Right atrium auricular region (tissue), 2 donors: ENCODE data around the gene GFOD1. TPM values are rescaled to one million over a fixed set of nuclear protein-coding genes. Genes with fewer than 3 reads are reported as not detected.

Experiments
- DNase-seq: peaks from one replicate; pipeline ENCODE4 v3.0.0-alpha.2; 2019; ENCODE audit warnings: low spot score
- H3K27ac ChIP-seq, 2 donors: fragments of 200-600 bp; sonication (generic); 1 replicate in 1 of 2; 2 replicates in 1 of 2; pipeline ENCODE4 v1.5.1; 2016 to 2019
- H3K27me3 ChIP-seq, 2 donors: fragments of 200-600 bp; sonication (generic); one replicate each; pipeline versions ENCODE4 v1.5.1 to v1.6.0; 2017 to 2019
- H3K36me3 ChIP-seq: fragments of 200-600 bp; sonication (generic); one replicate; pipeline ENCODE4 v1.5.1; 2016
- H3K4me1 ChIP-seq, 2 donors: fragments of 200-600 bp; sonication (generic); one replicate each; pipeline versions ENCODE4 v1.5.1 to v1.6.0; 2017 to 2019
- H3K4me3 ChIP-seq, 2 donors: fragments of 200-600 bp; sonication (generic); 1 replicate in 1 of 2; 2 replicates in 1 of 2; pipeline ENCODE4 v1.5.1; 2017 to 2019; ENCODE audit warnings: mild to moderate bottlenecking in 1 of 2, moderate library complexity in 1 of 2
- H3K9me3 ChIP-seq, 2 donors: fragments of 200-600 bp; sonication (generic); one replicate each; pipeline ENCODE4 v1.5.1; 2019
- CTCF ChIP-seq, 2 donors: fragments of 200-600 bp; sonication (generic); IDR thresholded peaks; one replicate each; pipeline ENCODE4 v1.5.1; 2019; ENCODE audit warnings: antibody characterized with exemption in 2 of 2
- total RNA-seq, 2 donors: library from RNA; depleted of rRNA; stranded (reverse); fragments of >200 nt; gene quantifications; one replicate each; pipeline ENCODE4 v1.1.0, GENCODE V29; 2016

Gene GFOD1
- total RNA-seq, 2 donors from 2014 or later, result 66.2 to 96.3 TPM

- Histone ChIP-seq H3K4me3 (no peak overlapping the region), H3K36me3 (peaks cover 9% of the 10 kb centered on the region), H3K4me1 (peaks cover 0 to 80% of the 10 kb centered on the region in 2 donors), H3K9me3 (no peaks in the 10 kb centered on the region), H3K27ac (peak overlapping the region; percentile 69 to 86), H3K27me3 (no peaks in the 10 kb centered on the region)
- DNase-seq, result no peak
- TF ChIP-seq CTCF (IDR thresholded peaks at IDR 0.05), result no peak
Observed at GRCh38 chr6:13453771-13454251, 33.6 kb downstream of the GFOD1 start.

DNA sequence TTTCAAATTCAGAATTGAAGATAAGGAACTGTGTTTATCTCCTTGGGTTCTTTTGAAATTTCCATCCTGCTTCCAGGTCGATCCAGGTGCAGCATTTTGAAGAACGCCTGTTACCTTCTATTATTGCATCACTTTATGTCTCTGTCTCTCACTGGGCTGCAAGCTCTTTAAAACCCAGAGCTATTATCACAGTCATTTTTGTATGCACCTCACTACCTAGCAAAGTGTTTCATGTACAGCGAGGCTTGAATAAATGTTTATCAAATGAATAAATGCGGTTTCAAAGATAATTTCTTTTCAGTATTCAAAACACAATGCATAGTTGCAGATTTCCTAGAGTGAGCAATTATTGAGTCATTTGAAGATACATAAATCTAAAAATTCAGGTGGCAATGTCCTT, 34.2 kb downstream of the GFOD1 start:
- Histone ChIP-seq H3K4me1 (peaks cover 0 to 87% of the 10 kb centered on the region in 2 donors), H3K36me3 (peaks cover 9% of the 10 kb centered on the region), H3K27ac (peak overlapping the region; percentile 69 to 86), H3K4me3 (no peak overlapping the region), H3K9me3 (no peaks in the 10 kb centered on the region), H3K27me3 (no peaks in the 10 kb centered on the region)
- no peak for DNase-seq
- TF ChIP-seq CTCF (IDR thresholded peaks at IDR 0.05), result no peak

- no peaks in the 10 kb centered on the region for H3K9me3 ChIP-seq
- H3K27me3 ChIP-seq, result no peaks in the 10 kb centered on the region
- H3K36me3 ChIP-seq, result peaks cover 9% of the 10 kb centered on the region
- peaks cover 0 to 89% of the 10 kb centered on the region in 2 donors for H3K4me1 ChIP-seq
- H3K4me3 ChIP-seq, result no peak overlapping the region
- DNase-seq, result no peak
- H3K27ac ChIP-seq, result peak overlapping the region; percentile 57 to 86
- TF ChIP-seq CTCF (IDR thresholded peaks at IDR 0.05), result no peak
Observed at GRCh38 chr6:13452346-13453117, 34.9 kb downstream of the GFOD1 start.

- H3K27me3 ChIP-seq, result no peaks in the 10 kb centered on the region
- no peak for TF ChIP-seq CTCF (IDR thresholded peaks at IDR 0.05)
- DNase-seq, result no peak
- H3K27ac ChIP-seq, result peak overlapping the region; percentile 79 to 86
- peaks cover 0 to 89% of the 10 kb centered on the region in 2 donors for H3K4me1 ChIP-seq
- H3K9me3 ChIP-seq, result no peaks in the 10 kb centered on the region
- H3K36me3 ChIP-seq, result peaks cover 9% of the 10 kb centered on the region
- no peak overlapping the region for H3K4me3 ChIP-seq
Observed at GRCh38 chr6:13451181-13451895, 36.1 kb downstream of the GFOD1 start.

GRCh38 chr6:13450628-13451027, 36.8 kb downstream of the GFOD1 start:
- Histone ChIP-seq H3K4me1 (peaks cover 0 to 89% of the 10 kb centered on the region in 2 donors), H3K27me3 (no peaks in the 10 kb centered on the region), H3K36me3 (peaks cover 9% of the 10 kb centered on the region), H3K4me3 (no peak overlapping the region), H3K9me3 (no peaks in the 10 kb centered on the region), H3K27ac (peak overlapping the region; percentile 79 to 86)
- TF ChIP-seq CTCF (IDR thresholded peaks at IDR 0.05), result no peak
- no peak for DNase-seq
